DMS 273 treated with DMSO at 0.1 percent for 48 hours (cell line): ENCODE results near the gene COL26A1.
"Not testable (repeated sequence)": the region's sequence is repeated elsewhere in the genome, so short reads cannot be mapped to it uniquely, and the experiment has no call there.

Experiments
- DNase-seq: peaks from one replicate; lab custom pipeline; 2025; lab: John Stamatoyannopoulos, UW

Gene COL26A1

DNA sequence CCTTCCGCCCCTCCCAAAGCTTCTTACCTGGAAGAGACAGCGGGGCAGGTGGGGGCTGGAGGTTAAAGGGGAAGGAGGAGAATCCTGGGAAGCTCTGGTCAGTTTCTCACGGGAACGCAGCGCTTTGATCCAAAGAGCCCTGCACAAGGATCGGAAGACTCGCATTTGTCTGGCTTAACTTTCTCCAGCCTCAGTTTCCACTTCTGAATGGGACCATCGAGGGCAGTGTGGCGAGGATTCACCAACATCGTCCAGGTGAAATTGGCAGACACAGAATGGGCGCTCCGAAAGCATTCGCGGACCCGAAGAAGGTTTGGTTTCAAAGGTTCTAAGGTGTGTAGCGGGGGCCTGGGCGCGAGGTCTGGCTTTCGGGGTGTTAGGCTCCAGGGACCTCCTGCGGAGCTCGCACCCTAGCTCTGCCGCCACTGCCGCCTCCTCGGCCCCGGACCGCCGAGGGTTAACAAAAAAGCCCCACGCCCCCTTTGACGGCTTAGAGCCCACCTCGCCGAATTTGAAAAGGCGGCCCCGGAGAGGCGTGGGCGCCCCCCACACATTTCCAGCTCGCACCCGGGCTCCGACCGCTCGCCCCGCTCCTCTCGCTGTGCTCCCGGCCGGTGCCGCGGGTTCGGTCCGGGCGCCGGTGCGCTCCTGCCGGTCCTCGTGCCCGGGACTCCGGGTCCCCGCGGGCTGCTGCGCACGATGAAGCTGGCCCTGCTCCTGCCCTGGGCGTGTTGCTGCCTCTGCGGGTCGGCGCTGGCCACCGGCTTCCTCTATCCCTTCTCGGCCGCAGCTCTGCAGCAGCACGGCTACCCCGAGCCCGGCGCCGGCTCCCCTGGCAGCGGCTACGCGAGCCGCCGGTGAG, at the start of gene COL26A1:
TSS of gene COL26A1 (plus strand) at position 542 of the 862 bp plus-strand sequence. CDS start at position 700, 158 bp downstream.
- DNase-seq = no peak

DNA sequence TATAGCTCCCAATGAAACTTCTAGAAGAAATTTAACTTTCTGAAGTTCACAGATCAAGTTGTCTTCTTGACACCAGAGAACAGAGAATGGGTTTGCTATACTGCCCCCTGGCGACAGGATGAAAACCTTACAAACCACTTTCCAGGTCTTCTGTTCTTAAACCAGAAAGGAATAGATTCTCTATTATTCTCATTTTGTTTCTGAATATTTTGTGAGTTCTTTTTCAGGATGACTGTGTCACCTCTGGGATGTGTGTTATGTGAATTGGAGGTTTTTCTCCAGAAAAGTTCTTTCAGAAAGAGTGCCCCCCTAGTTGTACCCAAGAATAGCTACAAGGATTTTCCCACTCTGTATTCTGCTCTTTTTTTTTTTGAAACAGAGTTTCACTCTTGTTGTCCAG, 47.3 kb upstream of the COL26A1 start:
- no peak for DNase-seq

DNA sequence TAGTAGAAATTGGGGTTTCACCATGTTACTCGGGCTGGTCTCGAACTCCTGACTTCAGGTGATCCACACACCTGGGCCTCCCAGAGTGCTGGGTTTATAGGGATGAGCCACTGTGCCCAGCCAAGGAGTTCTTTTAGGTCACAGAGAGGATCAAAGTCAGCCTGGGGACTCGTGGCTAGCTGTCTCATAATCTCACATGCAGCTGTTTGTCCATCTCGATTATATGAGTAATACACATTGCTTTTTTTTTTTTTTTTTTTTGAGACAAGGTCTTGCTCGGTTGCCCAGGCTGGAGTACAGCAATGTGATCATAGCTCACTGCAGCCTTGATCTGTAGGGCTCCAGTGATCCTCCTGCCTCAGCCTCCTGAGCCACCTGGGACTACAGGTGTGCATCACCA, 43.3 kb upstream of the COL26A1 start:
- no peak for DNase-seq

DNA sequence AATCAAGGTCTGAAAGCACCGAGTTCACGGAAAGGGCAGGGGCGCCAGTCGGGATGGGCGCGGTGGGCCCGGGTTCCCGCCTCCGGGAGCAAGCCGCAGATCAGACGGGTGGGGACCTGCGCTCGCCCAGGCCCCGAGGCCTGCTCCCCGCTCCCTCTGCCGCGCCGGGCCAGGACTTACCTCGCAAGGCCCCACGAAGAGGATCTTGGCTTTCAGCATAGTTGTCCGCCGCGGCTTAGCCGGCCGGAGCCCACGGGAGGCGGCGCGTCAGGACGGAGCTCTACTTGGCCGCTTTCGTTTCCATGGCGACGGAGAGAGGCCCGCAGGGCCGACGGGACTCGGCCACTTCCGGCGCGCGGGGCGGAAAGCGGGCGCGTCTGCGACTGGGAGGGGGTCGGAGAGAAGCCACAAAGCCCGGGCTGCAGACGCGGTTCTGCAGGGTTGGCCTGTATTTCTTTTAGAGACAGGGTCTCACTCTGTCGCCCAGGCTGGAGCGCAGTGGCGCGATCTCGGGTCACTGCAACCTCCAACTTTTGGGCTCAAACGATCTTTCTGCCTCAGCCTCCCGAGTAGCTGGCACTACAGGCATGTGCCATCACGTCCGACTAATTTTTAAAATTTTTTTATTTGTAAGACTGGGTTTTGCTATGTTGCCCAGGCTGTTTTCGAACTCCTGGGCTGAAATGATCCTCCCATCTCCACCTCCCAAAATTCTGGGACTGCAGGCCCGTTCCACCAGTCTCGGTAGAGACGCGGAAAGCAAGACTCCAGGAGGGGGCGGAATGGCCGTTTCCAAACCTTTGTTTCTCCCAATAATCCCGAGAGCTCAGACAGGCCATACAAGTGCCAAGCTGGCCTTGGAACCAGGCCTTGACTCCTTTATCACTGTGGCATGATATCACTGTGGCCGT, 40.9 kb upstream of the COL26A1 start, which contains the start of gene IFT22:
TSS of gene IFT22 (minus strand) at position 322 of the 911 bp plus-strand sequence. CDS start at position 219, 103 bp downstream.
- peak; percentile 68 for DNase-seq

- no peak for DNase-seq
These were observed 34.5 kb upstream of the COL26A1 start for GRCh38 chr7:101328159-101328558.

DNA sequence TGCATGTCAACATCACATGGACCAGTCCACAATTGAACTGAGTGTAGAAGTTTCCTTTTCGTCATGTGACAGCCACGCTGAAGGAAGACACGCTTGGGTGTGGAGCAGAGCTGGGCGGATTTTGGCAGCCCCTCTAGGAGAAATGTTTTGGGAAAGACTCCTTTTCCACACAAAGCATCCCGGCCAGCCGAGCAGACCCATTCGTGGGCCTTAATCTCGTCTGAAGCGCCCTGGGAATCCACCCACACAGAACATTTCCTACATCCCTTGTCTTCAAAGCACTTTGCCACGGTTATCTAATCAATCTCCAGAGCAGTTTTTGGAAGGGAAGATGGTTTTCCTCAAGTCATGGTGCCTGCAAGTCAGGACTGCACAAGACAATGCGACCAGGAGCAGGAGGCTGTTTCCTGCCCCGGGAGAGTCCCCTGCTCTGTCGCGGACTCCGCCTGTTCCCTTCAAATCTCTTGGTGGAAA, 32.6 kb upstream of the COL26A1 start:
- no peak for DNase-seq

- DNase-seq = no peak
These were observed 30.6 kb upstream of the COL26A1 start for GRCh38 chr7:101332026-101332425.

DNA sequence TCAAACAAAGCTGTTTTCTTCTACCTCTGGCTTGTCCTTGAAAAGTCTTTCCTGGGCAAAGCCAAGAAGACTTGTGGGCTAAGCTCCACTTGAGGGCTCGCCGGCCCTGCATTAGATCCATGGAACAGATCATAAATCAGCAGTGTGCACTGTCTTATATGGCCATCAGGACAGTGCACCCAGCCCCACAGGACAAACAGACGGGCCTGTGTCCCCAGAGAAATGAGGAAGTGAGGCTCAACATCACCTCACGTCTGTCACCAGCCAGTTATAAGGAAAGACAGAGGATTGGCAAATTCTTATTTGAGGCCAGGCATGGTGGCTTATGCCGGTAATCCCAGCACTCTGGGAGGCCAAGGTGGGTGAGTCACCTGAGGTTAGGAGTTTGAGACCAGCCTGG, 28.8 kb upstream of the COL26A1 start:
- DNase-seq = no peak

GRCh38 chr7:101340379-101340778, 22.3 kb upstream of the COL26A1 start:
- no peak for DNase-seq

GRCh38 chr7:101342892-101343291, 19.8 kb upstream of the COL26A1 start:
- no peak for DNase-seq

DNA sequence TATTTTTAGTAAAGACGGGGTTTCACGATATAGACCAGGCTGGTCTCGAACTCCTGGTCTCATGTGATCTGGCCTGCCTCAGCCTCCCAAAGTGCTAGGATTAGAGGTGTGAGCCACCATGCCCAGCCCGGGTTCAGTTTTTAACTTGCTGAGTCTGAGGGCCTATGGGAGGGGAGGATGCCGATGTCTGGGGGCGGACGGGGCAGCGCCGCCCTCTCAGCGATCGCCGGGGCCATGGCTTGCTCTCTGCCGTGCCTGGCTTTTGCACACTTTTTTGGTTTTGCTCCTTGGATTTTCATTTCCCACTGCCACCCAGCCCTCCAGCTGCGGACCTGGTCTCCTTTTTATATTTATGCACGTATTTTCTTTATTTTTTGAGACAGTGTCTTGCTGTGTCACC, 15.2 kb upstream of the COL26A1 start:
- DNase-seq = no peak

GRCh38 chr7:101348456-101349067, 14.1 kb upstream of the COL26A1 start:
- not testable (repeated sequence) for DNase-seq

- not testable (repeated sequence) for DNase-seq
These were observed 13.4 kb upstream of the COL26A1 start for GRCh38 chr7:101349300-101349699.

DNA sequence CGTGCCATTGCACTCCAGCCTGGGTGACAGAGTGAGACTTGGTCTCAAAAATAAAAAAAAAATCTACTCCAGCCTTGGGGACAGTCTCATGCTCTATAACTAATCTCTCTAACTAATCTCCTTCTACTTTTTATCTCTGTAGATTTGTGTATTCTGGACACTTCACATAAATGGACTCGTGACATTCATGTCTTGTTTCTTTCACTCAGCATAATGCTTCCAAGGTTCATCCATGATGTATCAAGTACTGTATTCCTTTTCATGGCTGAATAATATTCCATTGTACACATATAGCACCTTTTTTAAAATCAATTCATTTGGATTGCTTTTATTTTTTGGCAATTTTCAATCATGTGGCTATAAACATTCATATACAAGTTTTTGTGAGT, 9.8 kb upstream of the COL26A1 start:
- DNase-seq = no peak

GRCh38 chr7:101357433-101357832, 5.2 kb upstream of the COL26A1 start:
- no peak for DNase-seq

DNA sequence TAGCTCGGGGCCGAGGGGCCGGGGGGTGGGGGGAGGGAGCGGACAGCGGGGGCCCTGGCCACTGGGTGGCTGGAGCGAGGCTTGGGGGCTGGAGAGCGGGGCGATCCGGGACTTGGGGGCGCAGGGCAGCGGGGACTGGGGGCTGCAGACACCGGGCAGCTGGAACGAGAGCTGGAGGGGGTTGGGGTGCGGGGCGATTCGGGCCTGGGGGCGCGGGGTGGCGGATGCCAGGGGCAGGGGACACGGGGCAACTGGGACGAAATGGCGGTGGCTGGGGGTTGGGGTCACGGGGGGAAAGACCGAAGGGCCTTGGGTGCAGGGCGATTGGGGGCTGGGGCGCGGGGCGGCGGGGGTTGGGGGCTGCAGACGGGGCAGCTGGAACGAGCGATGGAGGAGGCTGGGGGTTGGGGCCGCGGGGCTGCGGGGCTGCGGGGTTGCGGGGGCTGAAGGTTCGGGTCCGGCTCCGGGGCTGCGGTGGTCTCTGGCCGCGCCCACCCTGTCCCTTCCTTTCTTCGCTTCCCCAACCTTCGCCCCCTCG, 590 bp downstream of the COL26A1 start:
- no peak for DNase-seq

- DNase-seq = peak; percentile 33
These were observed 1.2 kb downstream of the COL26A1 start for GRCh38 chr7:101363734-101364374.

GRCh38 chr7:101365956-101366355, 3.3 kb downstream of the COL26A1 start:
- no peak for DNase-seq

DNA sequence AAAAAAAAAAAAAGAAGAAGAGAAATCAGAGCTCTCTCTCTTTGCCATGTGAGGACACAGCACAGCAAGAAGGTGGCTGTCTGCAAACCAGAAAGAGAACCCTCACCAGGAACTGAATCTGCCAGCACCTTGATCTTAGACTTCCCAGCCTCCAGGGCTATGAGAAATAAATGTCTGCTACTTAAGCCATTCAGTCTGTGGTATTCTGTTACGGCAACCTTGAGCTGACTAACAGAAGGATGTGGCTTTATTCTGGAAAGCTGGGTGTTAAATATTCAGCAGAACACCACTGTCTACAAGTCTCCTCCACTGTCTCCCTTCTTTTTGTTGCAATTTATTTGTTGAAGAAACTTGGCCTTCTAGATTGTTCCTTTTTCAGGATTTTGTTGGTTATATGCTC, 5.0 kb downstream of the COL26A1 start:
- DNase-seq = no peak

GRCh38 chr7:101368422-101369165, 5.9 kb downstream of the COL26A1 start:
- no peak for DNase-seq

DNA sequence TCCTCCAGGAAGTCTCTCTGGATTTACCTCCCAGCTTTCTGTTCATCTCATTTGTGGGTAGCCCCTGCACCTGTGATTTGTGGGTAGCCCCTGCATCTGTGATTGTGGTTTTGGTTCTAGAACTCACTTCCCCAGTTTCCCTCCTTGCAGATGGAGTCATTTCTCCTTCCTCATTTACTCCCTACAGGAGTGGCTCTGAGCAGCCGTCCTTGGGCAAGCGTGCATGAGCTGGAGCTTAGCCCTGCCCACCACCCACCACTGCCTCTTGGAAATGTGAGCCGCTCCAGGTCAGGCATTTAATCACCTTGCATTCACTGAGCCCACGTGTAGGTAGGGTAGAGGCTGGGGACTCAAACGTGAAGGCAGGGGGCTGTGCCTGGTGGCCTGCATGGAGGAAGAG, 8.2 kb downstream of the COL26A1 start:
- DNase-seq = no peak
